ENCODE data around the gene B9D1. TPM values are rescaled to one million over a fixed set of nuclear protein-coding genes. Genes with fewer than 3 reads are reported as not detected.

B9D1 gene
- total RNA-seq, 1 donor from 2014 or later, result 3.1 TPM

- Histone ChIP-seq H3K4me3 (ENCODE audit: low read length in 3 of 3) (peak overlapping the region in 1 of 3 donors; percentile 22), H3K27ac (ENCODE audit: low read depth, low read length) (peak overlapping the region; percentile 58), H3K27me3 (ENCODE audit: control insufficient read depth in 3 of 3, insufficient read depth in 3 of 3, low read length in 3 of 3) (no peaks in the 10 kb centered on the region), H3K4me1 (ENCODE audit: control insufficient read depth in 3 of 3, insufficient read depth in 3 of 3, low read length in 3 of 3) (peaks cover 43 to 60% (median 57%) of the 10 kb centered on the region in 3 donors), H3K36me3 (ENCODE audit: control insufficient read depth in 3 of 3, insufficient read depth in 3 of 3, low read length in 3 of 3) (peaks cover 34 to 42% (median 39%) of the 10 kb centered on the region in 3 donors), H3K9me3 (ENCODE audit: control insufficient read depth in 3 of 3, low read length in 3 of 3) (no peaks in the 10 kb centered on the region), H3K9ac (ENCODE audit: low read depth in 1 of 3, low read length in 3 of 3) (peak overlapping the region in 1 of 3 donors; percentile 68)
These were observed 21.4 kb upstream of the B9D1 start for GRCh38 chr17:19383681-19384470.

GRCh38 chr17:19382531-19383444 is 20.3 kb upstream of the B9D1 start:
- H3K4me3 ChIP-seq (ENCODE audit: low read length in 3 of 3), result no peak overlapping the region
- H3K36me3 ChIP-seq (ENCODE audit: control insufficient read depth in 3 of 3, insufficient read depth in 3 of 3, low read length in 3 of 3), result peaks cover 34 to 42% (median 39%) of the 10 kb centered on the region in 3 donors
- no peak overlapping the region for H3K27ac ChIP-seq (ENCODE audit: low read depth, low read length)
- H3K9me3 ChIP-seq (ENCODE audit: control insufficient read depth in 3 of 3, low read length in 3 of 3), result no peaks in the 10 kb centered on the region
- H3K9ac ChIP-seq (ENCODE audit: low read depth in 1 of 3, low read length in 3 of 3), result no peak overlapping the region
- peaks cover 40 to 54% (median 53%) of the 10 kb centered on the region in 3 donors for H3K4me1 ChIP-seq (ENCODE audit: control insufficient read depth in 3 of 3, insufficient read depth in 3 of 3, low read length in 3 of 3)
- no peaks in the 10 kb centered on the region for H3K27me3 ChIP-seq (ENCODE audit: control insufficient read depth in 3 of 3, insufficient read depth in 3 of 3, low read length in 3 of 3)

- H3K27me3 ChIP-seq (ENCODE audit: control insufficient read depth in 3 of 3, insufficient read depth in 3 of 3, low read length in 3 of 3), result no peaks in the 10 kb centered on the region
- no peak overlapping the region for H3K9ac ChIP-seq (ENCODE audit: low read depth in 1 of 3, low read length in 3 of 3)
- H3K4me1 ChIP-seq (ENCODE audit: control insufficient read depth in 3 of 3, insufficient read depth in 3 of 3, low read length in 3 of 3), result peaks cover 40 to 54% (median 49%) of the 10 kb centered on the region in 3 donors
- H3K36me3 ChIP-seq (ENCODE audit: control insufficient read depth in 3 of 3, insufficient read depth in 3 of 3, low read length in 3 of 3), result peaks cover 34 to 42% (median 39%) of the 10 kb centered on the region in 3 donors
- H3K9me3 ChIP-seq (ENCODE audit: control insufficient read depth in 3 of 3, low read length in 3 of 3), result no peaks in the 10 kb centered on the region
- H3K27ac ChIP-seq (ENCODE audit: low read depth, low read length), result no peak overlapping the region
- H3K4me3 ChIP-seq (ENCODE audit: low read length in 3 of 3), result no peak overlapping the region
These were observed 19.4 kb upstream of the B9D1 start for GRCh38 chr17:19381741-19382444.

DNA sequence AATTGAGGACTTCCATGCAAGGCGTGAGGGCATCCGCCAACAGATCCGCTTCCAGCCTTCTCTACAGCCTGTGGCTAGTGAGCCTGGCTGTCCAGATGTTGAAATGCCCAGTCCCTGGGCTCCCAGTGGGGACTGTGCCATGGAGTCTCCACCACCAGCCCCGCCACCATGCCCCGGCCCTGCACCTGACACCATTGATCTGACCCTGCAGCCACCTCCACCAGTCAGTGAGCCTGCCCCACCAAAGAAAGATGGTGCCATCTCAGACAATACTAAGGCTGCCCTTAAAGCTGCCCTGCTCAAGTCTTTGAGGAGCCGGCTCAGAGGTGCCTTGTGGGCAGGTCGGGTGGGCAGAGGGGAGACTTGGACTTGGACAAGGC is 18.8 kb upstream of the B9D1 start:
- no peaks in the 10 kb centered on the region for H3K27me3 ChIP-seq (ENCODE audit: control insufficient read depth in 3 of 3, insufficient read depth in 3 of 3, low read length in 3 of 3)
- peaks cover 38 to 53% (median 45%) of the 10 kb centered on the region in 3 donors for H3K4me1 ChIP-seq (ENCODE audit: control insufficient read depth in 3 of 3, insufficient read depth in 3 of 3, low read length in 3 of 3)
- H3K9ac ChIP-seq (ENCODE audit: low read depth in 1 of 3, low read length in 3 of 3), result no peak overlapping the region
- no peaks in the 10 kb centered on the region for H3K9me3 ChIP-seq (ENCODE audit: control insufficient read depth in 3 of 3, low read length in 3 of 3)
- peaks cover 34 to 42% (median 39%) of the 10 kb centered on the region in 3 donors for H3K36me3 ChIP-seq (ENCODE audit: control insufficient read depth in 3 of 3, insufficient read depth in 3 of 3, low read length in 3 of 3)
- H3K4me3 ChIP-seq (ENCODE audit: low read length in 3 of 3), result no peak overlapping the region
- H3K27ac ChIP-seq (ENCODE audit: low read depth, low read length), result no peak overlapping the region

DNA sequence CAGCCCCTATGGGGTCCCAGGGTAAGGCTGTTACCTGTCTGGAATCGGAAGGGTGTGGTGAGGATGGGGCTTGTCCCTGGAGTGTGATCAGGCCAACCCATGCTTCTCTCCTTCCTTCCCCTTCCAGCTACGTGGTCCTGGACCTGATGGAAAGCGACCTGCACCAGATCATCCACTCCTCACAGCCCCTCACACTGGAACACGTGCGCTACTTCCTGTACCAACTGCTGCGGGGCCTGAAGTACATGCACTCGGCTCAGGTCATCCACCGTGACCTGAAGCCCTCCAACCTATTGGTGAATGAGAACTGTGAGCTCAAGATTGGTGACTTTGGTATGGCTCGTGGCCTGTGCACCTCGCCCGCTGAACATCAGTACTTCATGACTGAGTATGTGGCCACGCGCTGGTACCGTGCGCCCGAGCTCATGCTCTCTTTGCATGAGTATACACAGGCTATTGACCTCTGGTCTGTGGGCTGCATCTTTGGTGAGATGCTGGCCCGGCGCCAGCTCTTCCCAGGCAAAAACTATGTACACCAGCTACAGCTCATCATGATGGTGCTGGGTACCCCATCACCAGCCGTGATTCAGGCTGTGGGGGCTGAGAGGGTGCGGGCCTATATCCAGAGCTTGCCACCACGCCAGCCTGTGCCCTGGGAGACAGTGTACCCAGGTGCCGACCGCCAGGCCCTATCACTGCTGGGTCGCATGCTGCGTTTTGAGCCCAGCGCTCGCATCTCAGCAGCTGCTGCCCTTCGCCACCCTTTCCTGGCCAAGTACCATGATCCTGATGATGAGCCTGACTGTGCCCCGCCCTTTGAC is 18.2 kb upstream of the B9D1 start:
- no peaks in the 10 kb centered on the region for H3K9me3 ChIP-seq (ENCODE audit: control insufficient read depth in 3 of 3, low read length in 3 of 3)
- no peak overlapping the region for H3K9ac ChIP-seq (ENCODE audit: low read depth in 1 of 3, low read length in 3 of 3)
- H3K36me3 ChIP-seq (ENCODE audit: control insufficient read depth in 3 of 3, insufficient read depth in 3 of 3, low read length in 3 of 3), result peaks cover 34 to 42% (median 39%) of the 10 kb centered on the region in 3 donors
- H3K4me1 ChIP-seq (ENCODE audit: control insufficient read depth in 3 of 3, insufficient read depth in 3 of 3, low read length in 3 of 3), result peaks cover 37 to 49% (median 40%) of the 10 kb centered on the region in 3 donors
- no peak overlapping the region for H3K27ac ChIP-seq (ENCODE audit: low read depth, low read length)
- H3K27me3 ChIP-seq (ENCODE audit: control insufficient read depth in 3 of 3, insufficient read depth in 3 of 3, low read length in 3 of 3), result no peaks in the 10 kb centered on the region
- no peak overlapping the region for H3K4me3 ChIP-seq (ENCODE audit: low read length in 3 of 3)

- H3K9ac ChIP-seq (ENCODE audit: low read depth in 1 of 3, low read length in 3 of 3), result peak overlapping the region; percentile 81 to 86 (median 82)
- peak overlapping the region; percentile 97 for H3K27ac ChIP-seq (ENCODE audit: low read depth, low read length)
- H3K36me3 ChIP-seq (ENCODE audit: control insufficient read depth in 3 of 3, insufficient read depth in 3 of 3, low read length in 3 of 3), result peaks cover 34 to 38% (median 35%) of the 10 kb centered on the region in 3 donors
- H3K27me3 ChIP-seq (ENCODE audit: control insufficient read depth in 3 of 3, insufficient read depth in 3 of 3, low read length in 3 of 3), result no peaks in the 10 kb centered on the region
- no peaks in the 10 kb centered on the region for H3K9me3 ChIP-seq (ENCODE audit: control insufficient read depth in 3 of 3, low read length in 3 of 3)
- H3K4me3 ChIP-seq (ENCODE audit: low read length in 3 of 3), result peak overlapping the region; percentile 78 to 81 (median 78)
- peaks cover 28 to 37% (median 30%) of the 10 kb centered on the region in 3 donors for H3K4me1 ChIP-seq (ENCODE audit: control insufficient read depth in 3 of 3, insufficient read depth in 3 of 3, low read length in 3 of 3)
These were observed 17.0 kb upstream of the B9D1 start for GRCh38 chr17:19379361-19380065.

- peak within 1 kb of the TSS; percentile 97 for H3K27ac ChIP-seq (ENCODE audit: low read depth, low read length)
- peak within 1 kb of the TSS; percentile 81 to 94 (median 92) for H3K4me3 ChIP-seq (ENCODE audit: low read length in 3 of 3)
- no peaks in the 10 kb centered on the region for H3K9me3 ChIP-seq (ENCODE audit: control insufficient read depth in 3 of 3, low read length in 3 of 3)
- peaks cover 32 to 36% (median 34%) of the 10 kb centered on the region in 3 donors for H3K36me3 ChIP-seq (ENCODE audit: control insufficient read depth in 3 of 3, insufficient read depth in 3 of 3, low read length in 3 of 3)
- no peaks in the 10 kb centered on the region for H3K27me3 ChIP-seq (ENCODE audit: control insufficient read depth in 3 of 3, insufficient read depth in 3 of 3, low read length in 3 of 3)
- peak within 1 kb of the TSS; percentile 92 to 94 (median 93) for H3K9ac ChIP-seq (ENCODE audit: low read depth in 1 of 3, low read length in 3 of 3)
- peaks cover 20 to 29% (median 22%) of the 10 kb centered on the region in 3 donors for H3K4me1 ChIP-seq (ENCODE audit: control insufficient read depth in 3 of 3, insufficient read depth in 3 of 3, low read length in 3 of 3)
These were observed 16.2 kb upstream of the B9D1 start, which contains the start of gene MAPK7 for GRCh38 chr17:19378416-19379360. MAPK7 (plus strand) TSS chr17:19378498; CDS start chr17:19378901, 403 bp downstream.

Data from skeletal muscle tissue (tissue), 4 donors.